NCI-H128 (cell line): ENCODE data around the gene FOXN4.

Experiments
- DNase-seq: peaks from one replicate; lab custom pipeline; 2025; ENCODE audit not compliant: unreplicated experiment; lab: John Stamatoyannopoulos, UW

Gene FOXN4

GRCh38 chr12:109307051-109307450, 2.0 kb downstream of the FOXN4 start:
- DNase-seq = no peak

DNA sequence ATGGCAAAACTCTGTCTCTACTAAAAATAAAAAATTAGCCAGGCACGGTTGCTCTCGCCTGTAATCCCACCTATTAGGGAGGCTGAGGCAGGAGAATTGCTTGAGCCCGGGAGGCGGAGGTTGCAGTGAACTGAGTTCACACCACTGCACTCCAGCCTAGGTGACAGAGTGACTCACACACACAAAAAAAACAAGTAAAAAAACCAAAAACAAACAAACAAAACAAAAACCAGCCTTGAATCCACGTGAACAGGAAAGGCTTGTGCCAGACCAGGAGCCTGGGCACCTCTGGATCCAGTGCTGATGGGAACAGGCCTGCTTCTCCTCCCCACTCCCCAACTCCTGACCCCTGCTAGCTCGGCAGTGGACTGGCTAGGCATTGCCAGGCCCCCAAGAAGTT, 3.5 kb downstream of the FOXN4 start:
- DNase-seq = no peak

DNA sequence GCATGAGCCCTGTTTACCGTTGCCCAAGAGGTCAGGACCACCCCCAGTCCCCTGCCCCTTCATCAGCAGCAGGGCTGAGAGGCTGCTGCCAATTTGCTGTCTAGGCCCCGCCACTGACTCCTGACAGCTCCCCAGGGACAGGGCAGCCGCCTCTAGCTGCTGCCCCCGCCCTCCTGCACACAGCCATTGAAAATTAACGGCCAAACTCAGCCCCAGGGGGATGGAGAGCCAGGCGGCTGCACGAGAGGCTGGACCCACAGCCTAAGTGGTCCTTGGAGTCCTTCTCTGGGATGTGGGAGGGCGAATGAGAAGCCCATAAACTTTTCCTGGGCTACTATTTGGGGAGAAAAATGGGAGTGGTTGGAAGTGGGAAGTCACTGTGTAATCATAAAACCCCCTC, 4.6 kb downstream of the FOXN4 start:
- DNase-seq = no peak

DNA sequence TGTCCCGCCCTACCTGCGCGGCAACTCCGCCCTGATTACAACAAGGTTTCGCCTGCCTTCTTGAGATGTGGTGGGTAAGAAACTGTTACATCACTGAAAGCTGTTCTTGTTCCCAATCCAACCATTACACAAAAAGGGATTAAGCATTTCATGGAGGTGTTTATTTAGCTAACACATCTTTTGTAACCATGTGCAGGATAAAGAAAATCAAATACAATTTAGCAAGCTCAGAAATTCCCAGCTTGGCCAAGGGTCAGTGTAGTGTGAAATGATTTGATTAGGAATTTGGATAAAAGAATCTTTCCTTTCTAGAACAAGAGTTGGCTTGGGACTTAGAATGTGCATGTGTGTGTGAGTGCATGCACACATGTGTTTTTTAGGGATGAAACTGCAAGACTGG, 6.3 kb downstream of the FOXN4 start:
- no peak for DNase-seq

DNA sequence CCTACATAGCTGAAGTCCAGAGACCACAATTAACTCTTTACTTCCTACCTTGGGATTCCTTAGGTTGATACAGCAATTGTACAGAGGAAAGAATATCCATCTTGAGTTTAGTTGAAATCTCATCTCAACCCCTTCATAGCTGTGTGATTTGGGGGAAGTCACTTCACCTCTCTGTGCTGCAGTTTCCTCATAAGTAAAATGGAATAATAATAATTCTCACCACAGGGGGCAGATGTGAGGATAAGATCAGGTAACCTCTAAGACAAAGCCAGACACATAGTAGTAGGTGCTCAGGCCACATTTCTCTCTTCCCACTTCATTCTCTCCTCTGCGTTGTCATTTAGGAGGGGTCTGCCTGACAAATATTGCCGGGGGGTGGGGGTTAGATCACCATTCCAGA, 6.7 kb downstream of the FOXN4 start:
- DNase-seq = no peak

DNA sequence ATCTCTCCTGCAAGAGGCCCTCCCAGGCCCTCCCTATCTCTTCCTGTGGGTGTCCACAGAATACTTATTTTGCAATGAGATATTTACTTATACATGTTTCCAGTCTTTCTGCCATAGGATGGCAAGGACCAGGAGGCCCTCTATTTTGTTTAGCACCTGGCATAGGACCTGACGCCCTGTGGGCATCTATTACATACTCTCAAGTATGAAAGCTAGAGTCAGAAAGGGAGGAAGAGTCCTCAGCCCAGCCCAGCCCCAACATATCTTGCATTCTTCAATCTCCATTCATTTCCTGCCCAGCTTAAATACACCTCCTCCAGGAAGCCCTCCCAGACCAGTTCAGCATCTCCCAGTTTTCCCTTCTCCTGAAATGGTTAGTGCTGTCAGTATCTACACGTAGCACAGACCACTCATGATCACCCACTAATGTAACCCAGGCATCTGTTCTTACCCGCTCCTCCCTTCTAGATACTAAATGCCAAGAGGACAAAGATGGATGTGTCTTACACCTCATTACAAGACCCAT, 7.4 kb downstream of the FOXN4 start:
- DNase-seq = no peak

DNA sequence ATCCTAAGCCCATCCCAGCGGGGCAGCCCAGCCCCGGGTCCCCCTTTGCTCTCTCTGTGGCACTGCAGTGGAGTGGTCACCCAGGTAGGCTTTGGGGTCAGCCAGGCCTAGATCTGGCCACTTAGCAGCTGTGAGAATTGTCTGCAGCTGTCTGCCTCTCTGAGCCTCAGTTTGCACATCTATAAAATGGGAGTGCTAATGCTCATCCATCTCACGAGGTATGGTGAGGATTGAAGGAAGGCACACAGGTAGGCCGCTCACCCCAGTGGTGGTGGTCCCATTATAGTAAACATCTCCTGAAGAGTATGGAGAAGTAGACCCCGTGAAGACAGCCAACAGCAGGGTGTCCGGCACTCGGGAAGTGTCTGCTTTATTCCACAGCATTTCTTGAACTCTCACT, 9.2 kb downstream of the FOXN4 start:
- no peak for DNase-seq

DNA sequence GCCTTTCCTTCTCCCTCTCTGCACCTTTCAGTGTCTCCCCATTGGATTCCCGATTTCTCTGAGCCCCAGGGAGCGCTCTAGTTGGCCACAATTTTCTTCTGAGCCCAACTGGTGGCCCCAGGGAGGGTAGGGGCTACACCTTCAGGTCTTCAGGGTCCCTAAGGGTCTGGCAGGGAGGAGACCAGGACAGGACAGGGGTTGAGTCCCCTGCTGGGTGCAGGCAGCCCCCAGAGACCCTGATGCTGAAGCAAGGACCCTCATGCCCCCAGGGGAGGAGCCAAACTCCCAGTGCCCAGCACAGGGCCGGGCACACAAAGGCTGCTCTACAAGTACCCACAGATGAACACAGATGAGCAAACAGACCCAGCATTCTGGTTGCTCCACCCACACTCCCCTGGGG, 12.7 kb downstream of the FOXN4 start:
- no peak for DNase-seq

DNA sequence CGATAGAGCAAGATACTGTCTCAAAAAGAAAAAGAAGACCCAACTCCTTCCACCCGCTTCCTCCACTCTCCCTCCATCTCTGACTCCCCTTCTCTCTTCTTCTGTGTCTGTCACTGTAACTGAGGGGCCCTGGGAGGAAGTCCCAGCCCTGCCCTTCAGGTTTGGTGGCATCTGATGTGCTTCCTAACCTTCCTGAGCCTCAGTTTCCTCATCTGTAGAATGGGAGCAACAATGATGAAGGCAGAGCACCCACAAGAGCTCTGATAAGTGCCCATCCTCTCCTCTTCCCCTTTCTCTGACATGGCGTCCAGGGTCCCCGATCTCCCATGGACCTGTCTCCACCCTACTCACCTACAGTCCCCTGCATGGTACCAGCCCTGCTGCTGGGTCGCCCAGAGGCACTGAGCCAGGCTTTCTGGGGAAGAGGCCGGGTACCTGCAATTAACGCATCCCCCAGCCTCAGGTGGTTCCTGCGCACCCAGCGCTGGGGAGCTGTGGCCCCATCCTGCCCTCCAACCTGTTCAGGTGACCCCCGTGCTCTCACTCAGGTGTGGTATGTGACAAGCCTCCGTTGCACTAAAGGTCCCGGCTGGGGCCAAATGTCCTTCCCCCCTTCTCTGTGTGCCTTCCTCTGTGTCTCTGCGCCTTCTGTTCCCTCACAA, 13.2 kb downstream of the FOXN4 start:
- no peak for DNase-seq

GRCh38 chr12:109294286-109294796, 14.7 kb downstream of the FOXN4 start:
- no peak for DNase-seq

DNA sequence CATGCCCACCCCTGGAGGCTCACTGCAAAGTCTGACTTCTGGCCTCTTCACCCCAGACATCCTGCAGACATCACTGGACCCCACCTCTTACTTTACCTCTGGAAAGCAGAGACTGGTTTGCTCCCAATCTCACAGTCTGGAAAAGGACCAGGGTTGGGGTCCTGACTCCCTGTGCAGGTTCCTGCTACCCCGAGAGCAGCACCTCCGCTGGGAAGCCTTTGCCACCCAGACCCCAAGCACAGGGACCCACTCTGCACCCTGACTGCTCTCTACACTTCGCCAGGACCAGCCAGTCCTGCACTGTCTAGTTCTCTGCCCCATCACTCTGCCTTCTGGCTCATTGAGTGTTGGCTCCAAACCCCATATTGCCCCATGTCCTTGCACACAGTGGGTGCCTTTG, 16.0 kb downstream of the FOXN4 start:
- no peak for DNase-seq

GRCh38 chr12:109292342-109292711, 16.8 kb downstream of the FOXN4 start:
- DNase-seq = no peak

GRCh38 chr12:109291521-109292341, 17.4 kb downstream of the FOXN4 start:
- DNase-seq = peak; percentile 89

DNA sequence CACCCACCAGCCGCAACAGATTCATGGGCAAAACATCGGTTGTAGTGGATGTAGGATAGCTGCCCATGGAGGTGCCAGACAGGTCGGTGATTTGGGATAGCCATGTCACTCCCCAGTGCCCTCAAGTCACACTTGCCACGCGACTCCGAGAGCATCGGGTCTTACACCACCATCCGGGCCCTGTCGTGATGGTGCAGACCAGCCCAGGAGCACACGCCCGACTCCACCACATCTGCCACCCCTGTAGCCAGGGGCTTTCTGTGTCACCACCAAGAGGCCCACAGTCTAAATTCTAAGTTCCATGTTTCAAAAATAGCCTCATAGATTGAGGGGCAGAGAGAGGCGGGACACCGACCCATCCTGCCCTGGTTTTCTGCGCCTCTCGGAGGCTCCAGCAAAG, 18.0 kb downstream of the FOXN4 start:
- DNase-seq = no peak

DNA sequence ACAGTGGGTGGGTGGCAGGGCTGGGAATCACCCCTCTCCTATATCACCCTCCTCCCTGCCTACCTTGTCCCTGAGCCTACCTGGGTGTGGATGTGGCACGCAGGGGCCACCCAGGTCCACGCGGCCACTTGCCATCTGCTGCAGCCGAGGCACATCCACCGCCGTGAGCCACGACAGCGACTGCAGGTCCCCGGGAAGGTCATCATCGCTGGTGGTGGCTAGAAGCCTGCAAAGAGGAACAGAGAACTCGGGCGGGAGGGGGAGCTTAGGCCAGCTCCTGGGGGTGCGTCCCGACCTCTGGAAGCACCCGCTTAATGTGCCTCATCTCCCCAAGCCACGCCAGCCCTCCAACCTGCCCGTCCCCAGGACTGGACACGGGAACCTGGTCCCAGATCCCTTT, 19.0 kb downstream of the FOXN4 start:
- no peak for DNase-seq

GRCh38 chr12:109289551-109289950, 19.5 kb downstream of the FOXN4 start:
- no peak for DNase-seq

DNA sequence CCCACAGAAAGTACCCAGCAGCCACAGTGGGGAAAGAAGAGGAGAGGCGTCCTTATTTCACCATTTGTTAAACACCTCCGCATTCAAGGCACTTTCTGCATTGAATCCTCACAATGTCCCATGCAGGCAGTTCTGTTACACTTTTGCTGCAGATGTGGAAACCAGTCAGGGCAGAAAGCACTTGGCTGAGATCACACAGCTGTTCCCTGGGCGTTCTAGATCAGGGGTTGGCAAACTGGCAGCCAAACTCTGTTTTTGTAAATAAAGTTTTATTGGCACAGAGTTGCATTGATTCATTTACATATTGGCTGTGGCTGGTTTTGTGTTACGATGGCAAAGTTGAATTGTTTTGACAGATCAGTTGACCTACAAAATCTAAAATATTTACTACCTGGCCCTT, 20.1 kb downstream of the FOXN4 start:
- DNase-seq = no peak

DNA sequence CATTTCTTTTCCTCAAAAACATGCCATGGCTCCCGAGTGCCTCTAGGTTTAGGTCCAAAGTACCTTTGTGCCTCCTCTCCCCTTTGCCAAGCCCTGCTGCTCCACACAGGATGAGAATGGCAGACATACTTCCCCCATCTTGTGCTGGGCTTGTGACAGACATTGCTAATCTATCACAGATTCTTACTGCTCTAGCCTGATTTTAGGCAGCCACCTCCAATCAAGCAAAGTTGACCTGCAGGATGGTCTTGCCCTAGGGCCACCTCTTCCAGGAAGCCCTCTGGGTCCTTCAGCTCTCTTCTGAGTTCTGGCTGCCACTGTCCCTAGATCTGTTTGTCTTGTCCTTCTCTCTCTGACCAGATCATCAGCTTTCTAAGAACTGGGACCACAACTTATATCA, 20.5 kb downstream of the FOXN4 start:
- no peak for DNase-seq

- no peak for DNase-seq
These were observed 21.1 kb downstream of the FOXN4 start for GRCh38 chr12:109287811-109288469.

DNA sequence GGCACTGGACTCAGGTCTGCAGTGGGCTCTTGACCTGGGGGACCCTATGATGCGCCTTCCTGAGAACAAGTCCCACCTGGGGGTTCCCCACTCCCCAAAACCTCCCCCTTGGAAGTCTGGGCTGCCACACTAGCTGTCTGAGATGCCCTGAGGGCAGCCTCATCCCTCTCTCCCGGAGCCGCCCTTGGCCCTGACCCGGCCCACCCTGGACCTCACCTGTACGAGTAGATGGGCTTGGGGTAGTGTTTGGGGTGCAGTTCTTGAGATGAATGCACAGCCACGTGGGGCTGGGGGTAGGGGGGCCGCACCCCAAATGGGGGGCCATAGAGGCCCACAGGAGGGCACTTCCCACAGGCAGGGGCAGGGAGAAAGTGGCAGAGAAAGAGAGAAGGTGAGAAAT, 21.9 kb downstream of the FOXN4 start:
- no peak for DNase-seq

- no peak for DNase-seq
These were observed 22.4 kb downstream of the FOXN4 start for GRCh38 chr12:109286652-109287051.

GRCh38 chr12:109286252-109286651, 22.8 kb downstream of the FOXN4 start:
- DNase-seq = no peak
